PC-9 (cell line): ENCODE results near the gene ARL17A.
"Not testable (repeated sequence)": the region's sequence is repeated elsewhere in the genome, so short reads cannot be mapped to it uniquely, and the experiment has no call there.

Experiments
- CTCF ChIP-seq: fragments of 200-600 bp; sonication (generic); conservative IDR thresholded peaks from 2 replicates; pipeline ENCODE4 v1.6.1; 2017; ENCODE audit warnings: mixed run types, antibody characterized with exemption, mild to moderate bottlenecking, moderate library complexity
- EZH2 ChIP-seq: fragments of 200-600 bp; sonication (generic); IDR thresholded peaks from 2 replicates; pipeline ENCODE4 v1.8.0; 2017; ENCODE audit warnings: antibody characterized with exemption, low read depth

GRCh38 chr17:46475583-46475982 is 103.9 kb downstream of the ARL17A start:
- not testable (repeated sequence) for TF ChIP-seq CTCF, EZH2
